HepG2 (cell line): ENCODE results near the gene EPB41L2. TPM values are rescaled to one million over a fixed set of nuclear protein-coding genes. Genes with fewer than 3 reads are reported as not detected.

Experiments used
- CC2D1A ChIP-seq: sonication (generic); formaldehyde crosslinking; IDR thresholded peaks from 2 replicates; pipeline ENCODE4 v1.8.1; 2023; ENCODE audit warnings: mild to moderate bottlenecking, missing genetic modification reagents
- HOXA7 ChIP-seq: sonication (generic); formaldehyde crosslinking; IDR thresholded peaks from 2 replicates; pipeline ENCODE4 v1.8.1; 2022; ENCODE audit warnings: mild to moderate bottlenecking, missing genetic modification reagents, moderate library complexity
- NFKB2 ChIP-seq: sonication (generic); formaldehyde crosslinking; IDR thresholded peaks from 2 replicates; pipeline ENCODE4 v1.4.0; 2020; ENCODE audit warnings: missing genetic modification reagents, borderline replicate concordance
- PAWR ChIP-seq: sonication (generic); formaldehyde crosslinking; IDR thresholded peaks from 2 replicates; pipeline ENCODE4 v1.4.0; 2020; ENCODE audit warnings: missing genetic modification reagents, mild to moderate bottlenecking, borderline replicate concordance
- POGK ChIP-seq: sonication (generic); formaldehyde crosslinking; conservative IDR thresholded peaks from 2 replicates; pipeline ENCODE4 v1.8.0; 2022; ENCODE audit warnings: mild to moderate bottlenecking, moderate library complexity, missing genetic modification reagents
- SALL1 ChIP-seq: sonication (generic); formaldehyde crosslinking; IDR thresholded peaks from 2 replicates; pipeline ENCODE4 v1.8.0; 2022; ENCODE audit warnings: mild to moderate bottlenecking, missing genetic modification reagents
- ZGPAT ChIP-seq: IDR thresholded peaks from 2 replicates; pipeline ENCODE4 v1.6.1; 2016; ENCODE audit warnings: mild to moderate bottlenecking
- ZNF512B ChIP-seq: sonication (generic); formaldehyde crosslinking; IDR thresholded peaks from 2 replicates; pipeline ENCODE4 v1.5.1; 2020; ENCODE audit warnings: missing genetic modification reagents, mild to moderate bottlenecking, borderline replicate concordance
- ZNF558 ChIP-seq: sonication (generic); formaldehyde crosslinking; IDR thresholded peaks from 2 replicates; pipeline ENCODE4 v1.9.0; 2022; ENCODE audit warnings: mild to moderate bottlenecking, missing genetic modification reagents, borderline replicate concordance
- ZNF800 ChIP-seq: sonication (generic); formaldehyde crosslinking; IDR thresholded peaks from 2 replicates; pipeline ENCODE4 v1.4.0; 2020; ENCODE audit warnings: missing genetic modification reagents
- ZSCAN12 ChIP-seq: sonication (generic); formaldehyde crosslinking; IDR thresholded peaks from 2 replicates; pipeline ENCODE4 v1.9.0; 2021; ENCODE audit warnings: mild to moderate bottlenecking, missing genetic modification reagents
- polyA plus RNA-seq, 8 experiments: library from polyadenylated mRNA; depleted of rRNA in 3 of 8; stranded (reverse) in 7 of 8; unstranded in 1 of 8; fragments of >200 nt; fragmentation: Illumina TruSeq in 4 of 8; extraction: Trizol in 4 of 8; gene quantifications; 2 replicates each; pipeline versions ENCODE4 v1.2.1 to v1.2.3, GENCODE V29; 2011 to 2016; ENCODE audit warnings: low read depth in 4 of 8, missing spikeins in 1 of 8, mixed read lengths in 1 of 8; ENCODE audit not compliant: insufficient read depth in 1 of 8
- total RNA-seq, 5 experiments: library from RNA; depleted of rRNA; stranded (reverse); fragments of >200 nt; fragmentation: Illumina TruSeq; extraction: Trizol; gene quantifications; 2 replicates each; pipeline ENCODE4 v1.2.3, GENCODE V29; 2016; ENCODE audit warnings: low read depth in 1 of 5
- TF ChIP-seq, protein P1 (sequence below): sonication (generic); formaldehyde crosslinking; conservative IDR thresholded peaks from 2 replicates; pipeline ENCODE4 v1.4.0; 2020; ENCODE audit warnings: mild to moderate bottlenecking, missing genetic modification reagents, moderate library complexity
- TF ChIP-seq, protein P2 (sequence below): IDR thresholded peaks from 2 replicates; pipeline ENCODE4 v1.6.1; 2018; ENCODE audit warnings: missing genetic modification reagents

Gene EPB41L2
- total and polyA plus RNA-seq, 2 of the 13 experiments (the other 11 are each of a cell fraction or from before 2014, with no cell fraction given), result 41.7 to 56.4 TPM

GRCh38 chr6:130969791-130970491, 93.1 kb downstream of the EPB41L2 start (continued):
- TF ChIP-seq, protein P1, sequence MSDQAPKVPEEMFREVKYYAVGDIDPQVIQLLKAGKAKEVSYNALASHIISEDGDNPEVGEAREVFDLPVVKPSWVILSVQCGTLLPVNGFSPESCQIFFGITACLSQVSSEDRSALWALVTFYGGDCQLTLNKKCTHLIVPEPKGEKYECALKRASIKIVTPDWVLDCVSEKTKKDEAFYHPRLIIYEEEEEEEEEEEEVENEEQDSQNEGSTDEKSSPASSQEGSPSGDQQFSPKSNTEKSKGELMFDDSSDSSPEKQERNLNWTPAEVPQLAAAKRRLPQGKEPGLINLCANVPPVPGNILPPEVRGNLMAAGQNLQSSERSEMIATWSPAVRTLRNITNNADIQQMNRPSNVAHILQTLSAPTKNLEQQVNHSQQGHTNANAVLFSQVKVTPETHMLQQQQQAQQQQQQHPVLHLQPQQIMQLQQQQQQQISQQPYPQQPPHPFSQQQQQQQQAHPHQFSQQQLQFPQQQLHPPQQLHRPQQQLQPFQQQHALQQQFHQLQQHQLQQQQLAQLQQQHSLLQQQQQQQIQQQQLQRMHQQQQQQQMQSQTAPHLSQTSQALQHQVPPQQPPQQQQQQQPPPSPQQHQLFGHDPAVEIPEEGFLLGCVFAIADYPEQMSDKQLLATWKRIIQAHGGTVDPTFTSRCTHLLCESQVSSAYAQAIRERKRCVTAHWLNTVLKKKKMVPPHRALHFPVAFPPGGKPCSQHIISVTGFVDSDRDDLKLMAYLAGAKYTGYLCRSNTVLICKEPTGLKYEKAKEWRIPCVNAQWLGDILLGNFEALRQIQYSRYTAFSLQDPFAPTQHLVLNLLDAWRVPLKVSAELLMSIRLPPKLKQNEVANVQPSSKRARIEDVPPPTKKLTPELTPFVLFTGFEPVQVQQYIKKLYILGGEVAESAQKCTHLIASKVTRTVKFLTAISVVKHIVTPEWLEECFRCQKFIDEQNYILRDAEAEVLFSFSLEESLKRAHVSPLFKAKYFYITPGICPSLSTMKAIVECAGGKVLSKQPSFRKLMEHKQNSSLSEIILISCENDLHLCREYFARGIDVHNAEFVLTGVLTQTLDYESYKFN (CRISPR knock-in tag), result peak; percentile 74
- TF ChIP-seq ZNF512B (CRISPR knock-in tag) (no peak), ZNF800 (CRISPR knock-in tag) (no peak), ZGPAT (peak; percentile 70), ZSCAN12 (CRISPR knock-in tag) (no peak), HOXA7 (CRISPR knock-in tag) (no peak), SALL1 (CRISPR knock-in tag) (peak; percentile 84), CC2D1A (CRISPR knock-in tag) (no peak), ZNF558 (CRISPR knock-in tag) (no peak), POGK (peak; percentile 60; the same call in 1 of the 2 replicates), NFKB2 (no peak), PAWR (CRISPR knock-in tag) (no peak)
- TF ChIP-seq, protein P2, sequence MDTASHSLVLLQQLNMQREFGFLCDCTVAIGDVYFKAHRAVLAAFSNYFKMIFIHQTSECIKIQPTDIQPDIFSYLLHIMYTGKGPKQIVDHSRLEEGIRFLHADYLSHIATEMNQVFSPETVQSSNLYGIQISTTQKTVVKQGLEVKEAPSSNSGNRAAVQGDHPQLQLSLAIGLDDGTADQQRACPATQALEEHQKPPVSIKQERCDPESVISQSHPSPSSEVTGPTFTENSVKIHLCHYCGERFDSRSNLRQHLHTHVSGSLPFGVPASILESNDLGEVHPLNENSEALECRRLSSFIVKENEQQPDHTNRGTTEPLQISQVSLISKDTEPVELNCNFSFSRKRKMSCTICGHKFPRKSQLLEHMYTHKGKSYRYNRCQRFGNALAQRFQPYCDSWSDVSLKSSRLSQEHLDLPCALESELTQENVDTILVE, result 0 out of 2 replicates have a peak, but pooled peaks have one; percentile 20
